T-helper 2 cell treated with Interferon-gamma antibody and Interleukin-4, amounts not matched to agents 5 μg/mL and 100 μg/mL, for 36 hours (primary cell): ENCODE results near the gene RNPS1.
"Not testable (repeated sequence)": the region's sequence is repeated elsewhere in the genome, so short reads cannot be mapped to it uniquely, and the experiment has no call there.

Experiments
- DNase-seq: peaks from one replicate; pipeline ENCODE4 v3.0.0; 2021; ENCODE audit warnings: low spot score
- H3K27ac Mint-ChIP-seq: one replicate; pipeline ENCODE4 v1.8.0; 2021; ENCODE audit warnings: mild to moderate bottlenecking, mixed read lengths
- H3K27me3 Mint-ChIP-seq: one replicate; pipeline ENCODE4 v1.8.0; 2021; ENCODE audit warnings: low read depth, mixed read lengths
- H3K36me3 Mint-ChIP-seq: one replicate; pipeline ENCODE4 v1.8.0; 2021; ENCODE audit warnings: low read depth, mixed read lengths
- H3K4me1 Mint-ChIP-seq: one replicate; pipeline ENCODE4 v1.8.0; 2021; ENCODE audit warnings: low read depth, mixed read lengths
- H3K4me3 Mint-ChIP-seq: one replicate; pipeline ENCODE4 v1.8.0; 2022; ENCODE audit warnings: mild to moderate bottlenecking, moderate library complexity, mixed read lengths
- H3K9me3 Mint-ChIP-seq: one replicate; pipeline ENCODE4 v1.8.0; 2021; ENCODE audit warnings: mixed read lengths

Gene RNPS1

GRCh38 chr16:2256531-2257140, 11.3 kb downstream of the RNPS1 start:
- H3K4me1 Mint-ChIP-seq = peaks cover 2% of the 10 kb centered on the region
- no peak overlapping the region for H3K27ac Mint-ChIP-seq

DNA sequence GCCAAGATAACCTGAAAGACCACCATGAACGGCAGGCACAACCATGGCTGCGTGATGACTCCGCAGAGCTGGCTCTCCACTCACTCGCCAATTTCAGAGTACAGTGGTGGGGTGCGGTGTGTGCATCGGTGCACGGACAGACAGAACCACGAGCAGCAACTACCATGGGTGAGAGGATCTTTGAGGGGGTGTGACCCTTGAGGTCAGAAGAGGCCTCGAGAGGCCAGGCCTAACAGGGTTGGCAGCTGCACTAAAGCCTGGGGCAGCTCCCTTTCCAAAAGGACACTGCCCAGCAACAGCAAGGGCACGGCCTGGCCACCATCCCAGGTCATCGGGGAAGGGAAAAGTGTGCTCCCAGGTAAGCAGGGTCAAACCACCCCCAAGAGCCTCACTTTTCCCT, 14.6 kb downstream of the RNPS1 start:
- H3K4me1 Mint-ChIP-seq = peaks cover 3% of the 10 kb centered on the region
- H3K36me3 Mint-ChIP-seq = peaks cover 48% of the 10 kb centered on the region
- H3K4me3 Mint-ChIP-seq = no peak overlapping the region

More at GRCh38 chr16:2256531-2257140, 11.3 kb downstream of the RNPS1 start:
- Mint-ChIP-seq H3K27me3 (no peaks in the 10 kb centered on the region), H3K9me3 (no peaks in the 10 kb centered on the region), H3K36me3 (peaks cover 64% of the 10 kb centered on the region), H3K4me3 (no peak overlapping the region)
- no peak for DNase-seq

GRCh38 chr16:2252806-2253148, 15.1 kb downstream of the RNPS1 start:
- H3K36me3 Mint-ChIP-seq = peaks cover 43% of the 10 kb centered on the region
- no peaks in the 10 kb centered on the region for H3K9me3 Mint-ChIP-seq
- H3K27ac Mint-ChIP-seq = peak overlapping the region; percentile 63
- peaks cover 3% of the 10 kb centered on the region for H3K4me1 Mint-ChIP-seq
- H3K4me3 Mint-ChIP-seq = no peak overlapping the region
- H3K27me3 Mint-ChIP-seq = no peaks in the 10 kb centered on the region
- no peak for DNase-seq

More for the DNA sequence above, 14.6 kb downstream of the RNPS1 start:
- no peak for DNase-seq
- Mint-ChIP-seq H3K27me3 (no peaks in the 10 kb centered on the region), H3K9me3 (no peaks in the 10 kb centered on the region), H3K27ac (no peak overlapping the region)

GRCh38 chr16:2251296-2252111, 16.4 kb downstream of the RNPS1 start, which contains the start of gene ECI1:
TSS of gene ECI1 (minus strand) at chr16:2251587. CDS start at chr16:2251566, 21 bp downstream.
- peak; percentile 89 for DNase-seq
- H3K27ac Mint-ChIP-seq = peak within 1 kb of the TSS; percentile 92
- H3K27me3 Mint-ChIP-seq = no peaks in the 10 kb centered on the region
- H3K9me3 Mint-ChIP-seq = no peaks in the 10 kb centered on the region
- H3K4me1 Mint-ChIP-seq = peaks cover 3% of the 10 kb centered on the region
- H3K4me3 Mint-ChIP-seq = peak within 1 kb of the TSS; percentile 91
- H3K36me3 Mint-ChIP-seq = peaks cover 34% of the 10 kb centered on the region

GRCh38 chr16:2250652-2251295, 17.2 kb downstream of the RNPS1 start:
- peak overlapping the region; percentile 92 for H3K27ac Mint-ChIP-seq
- peak overlapping the region; percentile 91 for H3K4me3 Mint-ChIP-seq
- H3K36me3 Mint-ChIP-seq = peaks cover 27% of the 10 kb centered on the region
- peak; percentile 24 for DNase-seq
- H3K27me3 Mint-ChIP-seq = no peaks in the 10 kb centered on the region
- peaks cover 3% of the 10 kb centered on the region for H3K4me1 Mint-ChIP-seq
- H3K9me3 Mint-ChIP-seq = no peaks in the 10 kb centered on the region

- Mint-ChIP-seq H3K36me3 (peaks cover 14% of the 10 kb centered on the region), H3K27me3 (no peaks in the 10 kb centered on the region)
Measured at GRCh38 chr16:2246301-2246885, 21.5 kb downstream of the RNPS1 start.

GRCh38 chr16:2244926-2245795, 22.8 kb downstream of the RNPS1 start:
- Mint-ChIP-seq H3K4me1 (no peaks in the 10 kb centered on the region), H3K27me3 (no peaks in the 10 kb centered on the region), H3K27ac (no peak overlapping the region), H3K9me3 (no peaks in the 10 kb centered on the region), H3K4me3 (no peak overlapping the region), H3K36me3 (peaks cover 11% of the 10 kb centered on the region)
- no peak for DNase-seq

More at GRCh38 chr16:2246301-2246885, 21.5 kb downstream of the RNPS1 start:
- H3K4me1 Mint-ChIP-seq = peaks cover 3% of the 10 kb centered on the region
- no peaks in the 10 kb centered on the region for H3K9me3 Mint-ChIP-seq
- H3K27ac Mint-ChIP-seq = no peak overlapping the region
- no peak overlapping the region for H3K4me3 Mint-ChIP-seq
- no peak for DNase-seq

DNA sequence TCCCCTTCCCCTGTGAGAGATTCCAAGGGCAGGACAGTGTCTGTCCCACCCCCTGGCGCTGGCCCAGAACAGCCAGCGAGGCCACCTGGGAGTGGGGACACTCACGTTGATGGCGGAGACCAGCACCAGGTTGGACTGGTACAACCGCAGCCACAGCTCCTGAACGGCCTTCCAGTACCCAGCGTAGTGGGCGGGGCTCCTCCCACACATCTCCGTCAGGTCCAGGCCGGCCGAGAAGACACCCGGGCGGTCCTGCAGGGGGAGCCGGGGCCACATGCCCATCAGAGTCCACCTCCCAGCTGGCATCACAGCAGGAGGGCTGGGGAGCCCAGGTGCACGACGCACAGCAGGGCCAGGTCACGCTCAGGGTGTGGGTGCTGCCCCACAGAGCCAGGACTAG, 23.6 kb downstream of the RNPS1 start:
- Mint-ChIP-seq H3K27me3 (no peaks in the 10 kb centered on the region), H3K4me1 (no peaks in the 10 kb centered on the region), H3K36me3 (peaks cover 11% of the 10 kb centered on the region), H3K4me3 (no peak overlapping the region), H3K27ac (no peak overlapping the region), H3K9me3 (no peaks in the 10 kb centered on the region)
- DNase-seq = no peak

- DNase-seq = no peak
- H3K4me3 Mint-ChIP-seq = no peak overlapping the region
- no peaks in the 10 kb centered on the region for H3K9me3 Mint-ChIP-seq
- H3K27ac Mint-ChIP-seq = no peak overlapping the region
- no peaks in the 10 kb centered on the region for H3K4me1 Mint-ChIP-seq
- H3K36me3 Mint-ChIP-seq = peaks cover 11% of the 10 kb centered on the region
- H3K27me3 Mint-ChIP-seq = no peaks in the 10 kb centered on the region
Measured at GRCh38 chr16:2243781-2244180, 24.1 kb downstream of the RNPS1 start.

GRCh38 chr16:2243031-2243528, 24.8 kb downstream of the RNPS1 start:
- Mint-ChIP-seq H3K4me1 (no peaks in the 10 kb centered on the region), H3K36me3 (peaks cover 11% of the 10 kb centered on the region), H3K27ac (no peak overlapping the region)

DNA sequence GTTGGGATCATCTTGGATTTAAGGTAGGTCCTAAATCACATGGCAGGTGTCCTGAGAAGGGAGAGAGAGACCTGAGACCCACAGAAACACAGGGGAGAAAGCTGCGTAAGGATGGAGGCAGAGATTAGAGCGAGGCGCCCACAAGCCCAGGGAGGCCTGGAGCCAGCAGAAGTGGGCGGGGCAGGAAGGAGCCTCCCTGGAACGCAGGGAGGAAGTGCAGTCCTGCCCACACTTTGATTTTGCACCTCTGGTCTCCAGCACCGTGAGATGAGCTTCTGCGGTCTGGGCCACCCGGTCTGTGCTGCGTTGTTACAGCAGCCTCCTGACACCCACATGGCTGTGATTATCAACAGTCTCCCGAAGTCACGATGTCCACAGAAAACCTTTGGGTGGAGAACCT, 25.3 kb downstream of the RNPS1 start:
- no peak overlapping the region for H3K27ac Mint-ChIP-seq

More at GRCh38 chr16:2243031-2243528, 24.8 kb downstream of the RNPS1 start:
- no peaks in the 10 kb centered on the region for H3K27me3 Mint-ChIP-seq
- H3K4me3 Mint-ChIP-seq = no peak overlapping the region
- no peak for DNase-seq
- H3K9me3 Mint-ChIP-seq = no peaks in the 10 kb centered on the region

GRCh38 chr16:2240331-2240730, 27.6 kb downstream of the RNPS1 start:
- H3K4me1 Mint-ChIP-seq, H3K27me3 Mint-ChIP-seq, H3K9me3 Mint-ChIP-seq, DNase-seq, H3K36me3 Mint-ChIP-seq, H3K4me3 Mint-ChIP-seq, H3K27ac Mint-ChIP-seq: not testable (repeated sequence)

More for the DNA sequence above, 25.3 kb downstream of the RNPS1 start:
- Mint-ChIP-seq H3K4me3 (no peak overlapping the region), H3K27me3 (no peaks in the 10 kb centered on the region), H3K9me3 (no peaks in the 10 kb centered on the region), H3K36me3 (peaks cover 9% of the 10 kb centered on the region), H3K4me1 (no peaks in the 10 kb centered on the region)
- no peak for DNase-seq
